ENCODE data around the gene SPON1. TPM values are rescaled to one million over a fixed set of nuclear protein-coding genes. Genes with fewer than 3 reads are reported as not detected.

The SPON1 gene
- total RNA-seq, 1 experiment from 2014 or later = 46.9 TPM

GRCh38 chr11:14309425-14310192, 347.1 kb downstream of the SPON1 start:
- CTCF ChIA-PET = interaction anchor here (1.6 kb wide), 1 partner anchor 109 kb away, joined by 9 read pairs; no protein-coding TSS in a partner anchor
- DNase-seq = no peak
- POLR2A ChIA-PET = no interaction called here
- intact Hi-C loops (cut with micrococcal nuclease; ENCODE audit: unreplicated experiment) = loop anchor here (5.0 kb wide), 1 partner anchor 63 kb away; no protein-coding TSS in a partner anchor
- H3K4me3 Mint-ChIP-seq (ENCODE audit: unreplicated experiment) = no peak overlapping the region
- Histone ChIP-seq H3K4me3 (ENCODE audit: low read depth, low read length) (no peak overlapping the region), H3K4me1 (peaks cover 36% of the 10 kb centered on the region), H3K36me3 (ENCODE audit: control insufficient read depth, insufficient read depth, low read length) (no peaks in the 10 kb centered on the region), H3K27me3 (replicated peaks; ENCODE audit: control insufficient read depth, insufficient read depth, low read length) (no peaks in the 10 kb centered on the region), H3K9me3 (no peaks in the 10 kb centered on the region)
- H3K27ac Mint-ChIP-seq (ENCODE audit: unreplicated experiment) = no peak overlapping the region
- H3K4me1 Mint-ChIP-seq (ENCODE audit: low read depth, unreplicated experiment) = peaks cover 6% of the 10 kb centered on the region
- no TSS peak for BruUV-seq (replicated peaks)
- H3K9me3 Mint-ChIP-seq (ENCODE audit: unreplicated experiment) = no peaks in the 10 kb centered on the region
- no peaks in the 10 kb centered on the region for H3K36me3 Mint-ChIP-seq (ENCODE audit: insufficient read depth, unreplicated experiment)
- TF ChIP-seq CTCF (IDR thresholded peaks at IDR 0.05; ENCODE audit: insufficient read depth in 1 of 2, low read depth in 1 of 2, low read length in 1 of 2, severe bottlenecking in 1 of 2, unreplicated experiment in 1 of 2) = no peak
- no peaks in the 10 kb centered on the region for H3K27me3 Mint-ChIP-seq (ENCODE audit: insufficient read depth, unreplicated experiment)

- ChIA-PET CTCF (interaction anchor here (1.1 kb wide), 1 partner anchor 10 kb away, joined by 4 read pairs; no protein-coding TSS in a partner anchor), POLR2A (no interaction called here)
- no peaks in the 10 kb centered on the region for H3K9me3 Mint-ChIP-seq (ENCODE audit: unreplicated experiment)
- Histone ChIP-seq H3K36me3 (ENCODE audit: control insufficient read depth, insufficient read depth, low read length) (no peaks in the 10 kb centered on the region), H3K9me3 (no peaks in the 10 kb centered on the region), H3K27me3 (replicated peaks; ENCODE audit: control insufficient read depth, insufficient read depth, low read length) (no peaks in the 10 kb centered on the region), H3K4me3 (ENCODE audit: low read depth, low read length) (no peak overlapping the region), H3K4me1 (peaks cover 40% of the 10 kb centered on the region)
- no peaks in the 10 kb centered on the region for H3K36me3 Mint-ChIP-seq (ENCODE audit: insufficient read depth, unreplicated experiment)
- intact Hi-C loops (cut with micrococcal nuclease; ENCODE audit: unreplicated experiment) = no loop called here
- H3K4me3 Mint-ChIP-seq (ENCODE audit: unreplicated experiment) = no peak overlapping the region
- H3K27me3 Mint-ChIP-seq (ENCODE audit: insufficient read depth, unreplicated experiment) = no peaks in the 10 kb centered on the region
- TF ChIP-seq CTCF (IDR thresholded peaks at IDR 0.05; ENCODE audit: insufficient read depth in 1 of 2, low read depth in 1 of 2, low read length in 1 of 2, severe bottlenecking in 1 of 2, unreplicated experiment in 1 of 2) = no peak
- peaks cover 6% of the 10 kb centered on the region for H3K4me1 Mint-ChIP-seq (ENCODE audit: low read depth, unreplicated experiment)
- no TSS peak for BruUV-seq (replicated peaks)
- no peak for DNase-seq
- H3K27ac Mint-ChIP-seq (ENCODE audit: unreplicated experiment) = no peak overlapping the region
Measured at GRCh38 chr11:14310679-14311078, 348.2 kb downstream of the SPON1 start.

GRCh38 chr11:14312736-14313438, 350.4 kb downstream of the SPON1 start:
- POLR2A ChIA-PET = no interaction called here
- no peak for DNase-seq
- Histone ChIP-seq H3K9me3 (no peaks in the 10 kb centered on the region), H3K4me3 (ENCODE audit: low read depth, low read length) (no peak overlapping the region), H3K4me1 (peaks cover 40% of the 10 kb centered on the region), H3K27me3 (replicated peaks; ENCODE audit: control insufficient read depth, insufficient read depth, low read length) (no peaks in the 10 kb centered on the region), H3K36me3 (ENCODE audit: control insufficient read depth, insufficient read depth, low read length) (no peaks in the 10 kb centered on the region)
- no peak for TF ChIP-seq CTCF (IDR thresholded peaks at IDR 0.05; ENCODE audit: insufficient read depth in 1 of 2, low read depth in 1 of 2, low read length in 1 of 2, severe bottlenecking in 1 of 2, unreplicated experiment in 1 of 2)
- no peak overlapping the region for H3K27ac Mint-ChIP-seq (ENCODE audit: unreplicated experiment)
- BruUV-seq (replicated peaks) = no TSS peak
- CTCF ChIA-PET = interaction anchor here (1.0 kb wide), 1 partner anchor 12 kb away, joined by 3 read pairs; no protein-coding TSS in a partner anchor
- intact Hi-C loops (cut with micrococcal nuclease; ENCODE audit: unreplicated experiment) = no loop called here
- H3K4me1 Mint-ChIP-seq (ENCODE audit: low read depth, unreplicated experiment) = peaks cover 6% of the 10 kb centered on the region
- no peaks in the 10 kb centered on the region for H3K27me3 Mint-ChIP-seq (ENCODE audit: insufficient read depth, unreplicated experiment)
- no peaks in the 10 kb centered on the region for H3K9me3 Mint-ChIP-seq (ENCODE audit: unreplicated experiment)
- no peaks in the 10 kb centered on the region for H3K36me3 Mint-ChIP-seq (ENCODE audit: insufficient read depth, unreplicated experiment)
- H3K4me3 Mint-ChIP-seq (ENCODE audit: unreplicated experiment) = no peak overlapping the region
